Measurements from ENCODE around the gene MRPL11. TPM values are rescaled to one million over a fixed set of nuclear protein-coding genes. Genes with fewer than 3 reads are reported as not detected.
"Not testable (repeated sequence)": the region's sequence is repeated elsewhere in the genome, so short reads cannot be mapped to it uniquely, and the experiment has no call there.

MRPL11 gene
- total RNA-seq, 4 donors from 2014 or later: 35.5 to 58.3 (median 39.7) TPM

DNA sequence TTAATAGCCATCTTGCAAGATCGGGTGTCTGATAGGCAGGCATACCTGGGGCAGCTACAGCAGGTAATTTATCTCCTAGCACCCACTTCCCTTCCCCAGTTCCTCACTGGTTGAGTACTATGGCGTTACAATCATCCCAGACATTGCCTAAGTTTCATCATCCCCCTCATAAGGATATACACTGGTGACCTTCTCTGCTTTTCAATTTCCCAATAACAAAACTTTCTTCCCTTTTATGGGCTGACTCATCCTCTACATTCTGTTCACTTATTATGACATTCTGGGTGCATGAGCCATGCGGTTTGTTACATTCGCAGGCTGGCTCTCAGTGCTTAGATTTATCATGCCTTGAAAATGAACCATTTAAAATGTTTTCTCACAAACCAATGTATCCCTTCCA lies 5.0 kb upstream of the MRPL11 start:
- Histone ChIP-seq H3K27ac (no peak overlapping the region), H3K36me3 (no peaks in the 10 kb centered on the region), H3K4me3 (replicated peaks in 1 of 3) (no peak overlapping the region), H3K9me3 (no peaks in the 10 kb centered on the region), H3K27me3 (no peaks in the 10 kb centered on the region), H3K4me1 (no peaks in the 10 kb centered on the region)
- DNase-seq: no peak
- TF ChIP-seq, protein P1, sequence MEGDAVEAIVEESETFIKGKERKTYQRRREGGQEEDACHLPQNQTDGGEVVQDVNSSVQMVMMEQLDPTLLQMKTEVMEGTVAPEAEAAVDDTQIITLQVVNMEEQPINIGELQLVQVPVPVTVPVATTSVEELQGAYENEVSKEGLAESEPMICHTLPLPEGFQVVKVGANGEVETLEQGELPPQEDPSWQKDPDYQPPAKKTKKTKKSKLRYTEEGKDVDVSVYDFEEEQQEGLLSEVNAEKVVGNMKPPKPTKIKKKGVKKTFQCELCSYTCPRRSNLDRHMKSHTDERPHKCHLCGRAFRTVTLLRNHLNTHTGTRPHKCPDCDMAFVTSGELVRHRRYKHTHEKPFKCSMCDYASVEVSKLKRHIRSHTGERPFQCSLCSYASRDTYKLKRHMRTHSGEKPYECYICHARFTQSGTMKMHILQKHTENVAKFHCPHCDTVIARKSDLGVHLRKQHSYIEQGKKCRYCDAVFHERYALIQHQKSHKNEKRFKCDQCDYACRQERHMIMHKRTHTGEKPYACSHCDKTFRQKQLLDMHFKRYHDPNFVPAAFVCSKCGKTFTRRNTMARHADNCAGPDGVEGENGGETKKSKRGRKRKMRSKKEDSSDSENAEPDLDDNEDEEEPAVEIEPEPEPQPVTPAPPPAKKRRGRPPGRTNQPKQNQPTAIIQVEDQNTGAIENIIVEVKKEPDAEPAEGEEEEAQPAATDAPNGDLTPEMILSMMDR (IDR thresholded peaks at IDR 0.05): no peak
- no peak for TF ChIP-seq POLR2A (IDR thresholded peaks at IDR 0.05)
- WGBS, 2 donors: 87 to 92% methylated on average over 4 of the region's 4 CpGs
- intact Hi-C loops (cut with DNase I): no loop called here

DNA sequence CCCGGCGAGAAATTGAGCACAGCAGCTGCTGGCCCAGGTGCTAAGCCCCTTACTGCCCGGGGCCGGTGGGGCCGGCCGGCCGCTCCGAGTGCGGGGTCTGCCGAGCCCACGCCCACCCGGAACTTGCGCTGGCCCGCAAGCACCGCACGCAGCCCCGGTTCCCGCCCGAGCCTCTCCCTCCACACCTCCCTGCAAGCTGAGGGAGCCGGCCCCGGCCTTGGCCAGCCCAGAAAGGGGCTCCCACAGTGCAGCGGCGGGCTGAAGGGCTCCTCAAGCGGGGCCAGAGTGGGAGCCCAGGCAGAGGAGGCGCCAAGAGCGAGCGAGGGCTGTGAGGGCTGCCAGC lies 2.3 kb upstream of the MRPL11 start:
- not testable (repeated sequence) for H3K9me3 ChIP-seq, DNase-seq
- 95 to 100% methylated on average over 1 to 4 of the region's 27 CpGs for WGBS, 2 donors

DNA sequence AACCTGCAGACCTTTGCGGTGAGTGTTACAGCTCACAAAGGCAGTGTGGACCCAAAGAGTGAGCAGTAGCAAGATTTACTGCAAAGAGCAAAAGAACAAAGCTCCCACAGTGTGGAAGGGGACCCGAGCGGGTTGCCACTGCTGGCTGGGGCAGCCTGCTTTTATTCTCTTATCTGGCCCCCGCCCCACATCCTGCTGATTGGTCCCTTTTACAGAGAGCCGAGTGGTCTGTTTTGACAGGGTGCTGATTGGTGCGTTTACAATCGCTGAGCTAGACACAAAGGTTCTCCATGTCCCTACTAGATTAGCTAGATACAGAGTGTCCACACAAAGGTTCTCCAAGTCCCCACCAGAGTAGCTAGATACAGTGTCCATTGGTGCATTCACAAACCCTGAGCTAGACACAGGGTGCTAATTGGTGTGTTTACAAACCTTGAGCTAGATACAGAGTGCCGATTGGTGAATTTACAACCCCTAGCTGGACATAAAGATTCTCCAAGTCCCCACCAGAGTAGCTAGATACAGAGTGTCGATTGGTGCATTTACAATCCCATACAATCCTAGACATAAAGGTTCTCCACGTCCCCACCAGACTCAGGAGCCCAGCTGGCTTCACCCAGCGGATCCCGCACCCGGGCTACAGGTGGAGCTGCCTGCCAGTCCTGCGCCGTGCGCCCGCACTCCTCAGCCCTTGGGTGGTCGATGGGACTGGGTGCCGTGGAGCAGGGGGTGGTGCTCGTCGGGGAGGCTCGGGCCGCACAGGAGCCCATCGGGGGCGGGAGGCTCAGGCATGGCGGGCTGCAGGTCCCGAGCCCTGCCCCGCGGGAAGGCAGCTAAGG lies 1.7 kb upstream of the MRPL11 start:
- H3K27me3 ChIP-seq; H3K9me3 ChIP-seq; H3K36me3 ChIP-seq; H3K4me3 ChIP-seq (replicated peaks in 1 of 3); DNase-seq; H3K4me1 ChIP-seq; intact Hi-C loops (cut with DNase I); H3K27ac ChIP-seq: not testable (repeated sequence)
- WGBS, 2 donors: 77 to 87% methylated on average over 15 to 27 of the region's 29 CpGs

More for the DNA sequence above, 2.3 kb upstream of the MRPL11 start:
- H3K27ac ChIP-seq; intact Hi-C loops (cut with DNase I); H3K27me3 ChIP-seq; H3K4me3 ChIP-seq (replicated peaks in 1 of 3); H3K4me1 ChIP-seq; H3K36me3 ChIP-seq: not testable (repeated sequence)

DNA sequence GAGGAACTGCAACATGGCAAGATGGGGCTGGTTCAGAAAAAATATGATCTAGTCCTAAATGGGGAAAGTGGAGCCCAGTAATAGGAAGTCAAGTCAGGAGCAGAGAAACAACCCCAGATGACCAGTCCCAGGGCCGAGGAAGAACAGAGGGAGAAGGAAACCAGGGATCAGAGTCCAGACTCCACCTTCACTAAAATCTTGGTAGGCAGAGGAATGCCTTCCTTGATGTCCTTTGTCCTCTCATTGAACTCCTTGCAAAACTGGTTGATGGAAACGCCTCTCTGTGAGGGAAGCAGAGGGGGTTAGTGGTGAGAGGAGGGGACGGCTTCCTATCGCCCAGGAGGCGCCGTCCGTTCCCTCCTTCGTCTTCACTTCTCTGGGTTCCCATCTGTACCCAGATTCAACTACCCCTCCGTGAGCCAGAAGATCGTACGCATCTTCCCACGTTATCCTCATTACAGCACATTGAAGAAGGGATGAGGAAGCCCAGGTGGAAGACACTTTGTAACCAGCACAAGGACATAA lies 607 bp downstream of the MRPL11 start:
- TF ChIP-seq, protein P1 (IDR thresholded peaks at IDR 0.05): no peak
- no peak for TF ChIP-seq POLR2A (IDR thresholded peaks at IDR 0.05)
- Histone ChIP-seq H3K27me3 (no peaks in the 10 kb centered on the region), H3K4me1 (peaks cover 4 to 7% of the 10 kb centered on the region in 2 donors), H3K9me3 (no peaks in the 10 kb centered on the region), H3K4me3 (replicated peaks in 1 of 3) (peak overlapping the region; percentile 41 to 86 (median 86)), H3K27ac (peak overlapping the region in 2 of 3 donors; percentile 83 to 87), H3K36me3 (peaks cover 6 to 13% of the 10 kb centered on the region in 2 donors)
- intact Hi-C loops (cut with DNase I): no loop called here
- DNase-seq: no peak
- WGBS, 2 donors: 8 to 9% methylated on average over 12 of the region's 12 CpGs

DNA sequence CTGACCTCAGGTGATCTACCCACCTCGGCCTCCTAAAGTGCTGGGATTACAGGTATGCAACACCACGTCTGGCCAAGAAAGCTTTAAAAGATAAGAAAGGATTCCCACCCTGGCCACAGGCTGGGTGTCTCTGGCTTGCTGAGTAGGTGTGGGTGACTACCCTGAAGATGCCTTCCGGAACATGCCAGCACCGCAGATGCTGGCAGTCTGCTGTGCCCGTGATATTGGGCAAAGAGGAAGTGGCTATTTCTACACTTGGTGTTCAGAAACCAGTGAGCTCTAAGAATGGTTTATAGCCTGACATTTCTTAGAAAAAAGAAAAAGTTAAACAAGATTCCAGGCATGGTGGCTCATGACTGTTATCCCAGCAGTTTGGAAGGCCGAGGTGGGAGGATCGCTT lies 6.1 kb downstream of the MRPL11 start:
- Histone ChIP-seq H3K4me3 (replicated peaks in 1 of 3) (no peak overlapping the region), H3K36me3 (peaks cover 6 to 13% of the 10 kb centered on the region in 2 donors), H3K27me3 (no peaks in the 10 kb centered on the region), H3K27ac (no peak overlapping the region), H3K9me3 (no peaks in the 10 kb centered on the region), H3K4me1 (peaks cover 0 to under 1% of the 10 kb centered on the region in 2 donors)
- DNase-seq: no peak
- 91 to 96% methylated on average over 7 of the region's 7 CpGs for WGBS, 2 donors
- intact Hi-C loops (cut with DNase I): no loop called here
- TF ChIP-seq POLR2A (IDR thresholded peaks at IDR 0.05): no peak
- TF ChIP-seq, protein P1 (IDR thresholded peaks at IDR 0.05): no peak

DNA sequence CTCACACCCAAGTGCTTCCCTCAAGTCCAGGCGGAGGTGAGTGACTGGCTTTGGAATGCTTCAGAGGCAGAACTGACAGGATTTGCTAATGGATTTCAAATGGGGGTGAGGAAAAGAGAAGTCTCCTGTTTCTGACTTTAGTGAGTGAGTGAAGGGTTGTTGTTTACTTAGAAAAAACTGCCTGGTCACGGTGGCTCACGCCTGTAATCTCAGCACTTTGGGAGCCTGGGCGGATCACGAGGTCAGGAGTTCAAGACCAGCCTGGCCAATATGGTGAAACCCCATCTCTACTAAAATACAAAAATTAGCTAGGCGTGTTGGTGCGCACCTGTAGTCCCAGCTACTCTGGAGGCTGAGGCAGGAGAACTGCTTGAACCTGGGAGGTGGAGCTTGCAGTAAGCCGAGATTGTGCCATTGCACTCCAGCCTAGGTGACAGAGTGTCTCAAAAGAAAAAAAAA lies 6.7 kb downstream of the MRPL11 start:
- DNase-seq; H3K4me1 ChIP-seq; H3K27me3 ChIP-seq; H3K9me3 ChIP-seq; H3K27ac ChIP-seq; H3K4me3 ChIP-seq (replicated peaks in 1 of 3): not testable (repeated sequence)
- intact Hi-C loops (cut with DNase I): loop anchor here (2.0 kb wide), 1 partner anchor 23 kb away; no protein-coding TSS in a partner anchor
- WGBS, 2 donors: 83 to 88% methylated on average over 8 of the region's 8 CpGs
- H3K36me3 ChIP-seq: peaks cover 6 to 13% of the 10 kb centered on the region in 2 donors

DNA sequence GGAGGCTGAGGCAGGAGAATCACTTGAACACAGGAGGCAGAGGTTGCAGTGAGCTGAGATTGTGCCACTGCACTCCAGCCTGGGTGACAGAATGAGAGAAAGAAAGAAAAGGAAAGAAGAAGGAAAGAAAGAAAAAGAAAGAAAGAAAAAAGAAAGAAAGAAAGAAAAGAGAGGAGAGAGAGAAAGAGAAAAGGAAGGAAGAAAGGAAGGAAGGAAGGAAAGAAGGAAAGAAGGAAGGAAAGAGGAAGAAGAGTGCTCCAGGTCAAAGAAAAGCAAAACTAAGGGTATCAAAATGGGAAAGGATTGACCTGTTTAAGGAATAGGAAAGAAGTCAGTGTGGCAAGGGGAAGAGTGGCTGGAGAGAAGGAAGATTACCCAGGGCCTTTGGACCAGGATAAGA lies 7.4 kb downstream of the MRPL11 start:
- not testable (repeated sequence) for H3K27me3 ChIP-seq; H3K9me3 ChIP-seq; H3K4me1 ChIP-seq; DNase-seq; H3K4me3 ChIP-seq (replicated peaks in 1 of 3); H3K27ac ChIP-seq
- intact Hi-C loops (cut with DNase I): loop anchor here (2.0 kb wide), 1 partner anchor 22 kb away; no protein-coding TSS in a partner anchor
- H3K36me3 ChIP-seq: peaks cover 6 to 13% of the 10 kb centered on the region in 2 donors
